Left colon (tissue), 2 donors: ENCODE measurements around the gene KCND3. TPM values are rescaled to one million over a fixed set of nuclear protein-coding genes. Genes with fewer than 3 reads are reported as not detected.

Experiments
- ATAC-seq: fragments of 200-7000 bp; cut with Tn5 transposase; one replicate; pipeline ENCODE4 v1.9.1; 2020; ENCODE audit warnings: mild to moderate bottlenecking, moderate library complexity
- DNase-seq, 2 donors: peaks; one replicate each; pipeline ENCODE4 v3.0.0-alpha.2; 2020
- intact Hi-C, 2 donors: fragments of 100-400 bp; cut with DNase I in 1 of 2; cut with micrococcal nuclease in 1 of 2; formaldehyde crosslinking; loops; one replicate each; pipeline versions ENCODE4 v1.11.2 to v1.14.0; 2022; cut with DNase I, micrococcal nuclease
- total RNA-seq, 2 donors: library from RNA; stranded (reverse); fragmentation: NEBNext Ultra II Directional; extraction: Animal tissue kit (Norgen Biotek cat#: 25700); gene quantifications; one replicate each; pipeline ENCODE4 v1.2.1, GENCODE V29; 2021
- donor health status: DM: no; HTN: no; CAD: no.
- donor health status: DM: yes; HTN: yes; CAD: no.

Gene KCND3
- total RNA-seq, 2 donors from 2014 or later = 1.0 to 3.0 TPM

- intact Hi-C loops = no loop called here
- no peak for DNase-seq
- no peak for ATAC-seq
Measured at GRCh38 chr1:111864862-111865261, 124.6 kb downstream of the KCND3 start.

- ATAC-seq (no peak), DNase-seq (no peak)
- intact Hi-C loops = no loop called here
Measured at GRCh38 chr1:111863401-111863800, 126.1 kb downstream of the KCND3 start.

DNA sequence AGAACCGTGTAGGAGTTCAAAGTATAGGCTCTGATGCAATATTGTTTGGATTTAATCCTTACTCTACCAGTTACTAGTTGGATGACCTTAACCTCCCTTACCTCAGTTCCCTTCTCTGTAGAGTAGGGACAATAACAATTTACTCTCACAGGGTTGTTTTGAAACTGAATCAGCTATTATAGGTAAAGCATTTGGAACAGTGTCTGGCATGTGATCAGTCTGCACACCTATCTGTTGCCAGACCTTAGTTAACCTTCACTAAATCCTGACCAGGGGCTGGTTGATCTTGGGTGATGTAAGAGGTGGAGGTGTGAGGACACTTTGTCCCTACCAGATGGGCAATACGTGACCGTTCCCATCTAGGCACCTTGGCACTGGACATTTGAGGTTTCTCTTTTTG, 126.9 kb downstream of the KCND3 start:
- DNase-seq (no peak), ATAC-seq (no peak)
- intact Hi-C loops = no loop called here

DNA sequence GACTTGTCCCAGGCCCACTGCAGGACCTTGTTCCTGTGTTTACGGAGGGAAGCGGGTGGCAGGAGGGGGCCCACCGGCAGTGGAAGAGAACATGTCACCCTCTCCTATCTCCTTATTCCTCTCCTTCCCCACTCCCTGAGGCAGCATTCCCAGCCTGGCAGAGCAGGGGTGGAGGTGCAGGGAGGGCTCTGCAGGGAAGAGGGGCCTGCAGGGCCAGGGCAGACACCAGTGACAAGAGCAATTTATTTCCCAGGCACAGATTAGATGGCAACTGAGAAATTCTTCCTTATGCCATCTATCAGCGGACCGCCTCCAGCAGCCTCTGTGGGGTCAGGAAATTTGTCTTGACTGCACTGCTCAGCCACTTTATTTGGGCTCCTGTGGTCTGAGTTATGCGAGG, 127.9 kb downstream of the KCND3 start:
- ATAC-seq (no peak), DNase-seq (no peak)
- intact Hi-C loops = no loop called here

- no peak for DNase-seq
- intact Hi-C loops = no loop called here
- ATAC-seq = no peak
Measured at GRCh38 chr1:111857194-111857651, 132.2 kb downstream of the KCND3 start.

DNA sequence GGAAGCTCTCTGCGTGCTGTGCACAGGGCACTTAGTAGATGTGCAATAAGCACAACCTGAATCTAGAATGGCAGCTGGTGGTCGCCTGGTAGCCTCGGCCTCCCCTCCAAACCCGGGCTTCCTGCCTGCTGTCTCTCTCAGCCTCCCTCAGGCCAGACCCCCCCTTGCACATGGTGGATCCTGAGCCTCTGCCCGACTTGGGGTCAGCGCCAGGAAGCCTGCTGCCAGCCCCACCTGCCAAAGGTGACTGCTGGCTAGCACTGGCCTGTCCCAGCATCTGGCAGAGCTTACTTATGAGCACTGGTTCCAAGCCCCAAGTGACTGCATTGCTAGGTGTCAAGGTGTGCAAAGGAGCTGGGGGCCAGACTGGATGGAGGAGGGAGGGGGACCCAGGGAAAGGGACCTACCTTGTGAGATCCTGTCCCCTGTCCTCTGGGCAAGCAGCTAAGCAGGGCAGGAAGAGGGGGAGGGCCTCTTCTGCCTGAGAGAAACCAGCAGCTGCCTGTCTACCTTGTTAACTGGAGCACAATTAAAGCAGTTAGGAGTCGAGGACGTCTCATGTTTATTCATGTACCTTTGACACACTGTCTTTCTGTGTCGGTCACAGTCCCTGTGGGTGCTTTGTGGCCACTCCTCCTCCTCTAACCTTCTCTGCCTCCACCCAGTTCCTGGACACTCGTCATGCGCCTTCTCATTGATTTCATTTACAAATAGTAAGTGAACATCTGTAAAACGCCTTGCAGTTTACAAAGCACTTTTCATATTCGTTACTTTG, 132.9 kb downstream of the KCND3 start:
- DNase-seq = no peak
- no peak for ATAC-seq
- intact Hi-C loops = no loop called here

- no peak for DNase-seq
- intact Hi-C loops = no loop called here
- no peak for ATAC-seq
Measured at GRCh38 chr1:111855260-111855659, 134.2 kb downstream of the KCND3 start.

DNA sequence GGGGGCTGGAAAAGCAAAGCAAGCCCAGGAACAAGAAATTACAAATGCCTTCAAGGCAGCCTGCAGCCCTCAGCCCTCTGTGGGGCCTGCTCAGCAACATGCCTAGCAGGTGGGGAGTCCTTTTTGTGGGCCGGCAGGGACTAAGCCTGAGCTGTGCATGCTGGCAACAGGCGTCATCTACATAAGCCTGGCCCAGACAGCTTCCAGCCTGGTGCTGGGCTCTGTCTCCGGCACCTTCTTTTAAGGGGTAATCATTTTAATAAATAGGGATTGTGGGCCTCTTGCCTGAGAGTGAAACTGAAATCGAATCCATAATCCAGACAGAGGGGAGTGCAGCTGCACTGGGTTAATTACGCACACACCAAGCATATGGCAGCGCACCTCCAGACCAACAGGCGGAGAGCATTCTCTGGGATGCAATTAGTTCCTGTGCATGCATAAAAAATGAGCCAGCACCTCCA, 137.2 kb downstream of the KCND3 start:
- intact Hi-C loops = no loop called here
- DNase-seq = no peak
- no peak for ATAC-seq

- DNase-seq (no peak), ATAC-seq (no peak)
- intact Hi-C loops = no loop called here
Measured at GRCh38 chr1:111851552-111851951, 137.9 kb downstream of the KCND3 start.

- no peak for ATAC-seq
- intact Hi-C loops = no loop called here
Measured at GRCh38 chr1:111850109-111850508, 139.4 kb downstream of the KCND3 start.

DNA sequence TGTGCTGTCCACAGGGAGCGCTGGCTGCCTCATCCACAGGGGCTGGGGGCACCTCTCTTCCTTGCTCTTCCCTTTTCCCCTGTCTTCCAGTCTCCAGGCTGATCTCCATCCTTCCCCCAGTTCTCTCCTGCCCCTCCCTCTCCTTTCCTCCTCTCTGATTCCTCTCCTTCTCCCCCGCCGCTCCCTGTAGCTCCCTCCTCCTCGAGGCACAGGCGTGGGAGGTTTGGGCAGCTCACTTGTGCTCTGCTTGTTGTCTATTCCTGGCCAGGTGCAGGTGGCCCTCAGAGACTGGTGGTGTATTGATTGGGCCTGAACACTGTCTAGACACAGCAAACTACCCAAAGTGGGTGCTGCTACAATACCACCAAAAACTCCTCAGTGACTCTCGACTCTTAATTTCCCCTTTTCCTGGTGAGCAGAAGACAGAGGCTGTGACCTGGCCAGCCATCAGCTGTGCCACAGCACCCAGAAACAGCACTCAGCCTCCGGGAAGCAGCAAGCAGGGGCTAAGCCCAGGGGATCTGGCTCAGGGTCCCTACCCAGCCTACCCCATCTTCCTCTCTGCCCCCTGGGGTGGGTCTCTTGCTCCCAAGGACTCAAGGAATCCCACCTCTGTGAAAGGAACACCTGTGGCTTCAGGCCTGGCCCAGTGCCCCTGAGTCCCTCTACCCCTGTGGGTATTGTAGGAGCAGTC, 140.5 kb downstream of the KCND3 start:
- intact Hi-C loops = no loop called here
- DNase-seq = no peak
- no peak for ATAC-seq

More at GRCh38 chr1:111850109-111850508, 139.4 kb downstream of the KCND3 start:
- DNase-seq = no peak

GRCh38 chr1:111847466-111847865, 142.0 kb downstream of the KCND3 start:
- DNase-seq = no peak
- intact Hi-C loops = no loop called here
- no peak for ATAC-seq

GRCh38 chr1:111846842-111847241, 142.6 kb downstream of the KCND3 start:
- ATAC-seq = no peak
- DNase-seq = no peak
- intact Hi-C loops = no loop called here

- ATAC-seq = no peak
- intact Hi-C loops = no loop called here
Measured at GRCh38 chr1:111843177-111843576, 146.3 kb downstream of the KCND3 start.

GRCh38 chr1:111842411-111842810, 147.1 kb downstream of the KCND3 start:
- ATAC-seq (no peak), DNase-seq (no peak)
- intact Hi-C loops = no loop called here

More at GRCh38 chr1:111843177-111843576, 146.3 kb downstream of the KCND3 start:
- no peak for DNase-seq

- intact Hi-C loops = no loop called here
- no peak for DNase-seq
- ATAC-seq = no peak
Measured at GRCh38 chr1:111841746-111842145, 147.7 kb downstream of the KCND3 start.

- intact Hi-C loops = no loop called here
- ATAC-seq (no peak), DNase-seq (no peak)
Measured at GRCh38 chr1:111841189-111841588, 148.3 kb downstream of the KCND3 start.

DNA sequence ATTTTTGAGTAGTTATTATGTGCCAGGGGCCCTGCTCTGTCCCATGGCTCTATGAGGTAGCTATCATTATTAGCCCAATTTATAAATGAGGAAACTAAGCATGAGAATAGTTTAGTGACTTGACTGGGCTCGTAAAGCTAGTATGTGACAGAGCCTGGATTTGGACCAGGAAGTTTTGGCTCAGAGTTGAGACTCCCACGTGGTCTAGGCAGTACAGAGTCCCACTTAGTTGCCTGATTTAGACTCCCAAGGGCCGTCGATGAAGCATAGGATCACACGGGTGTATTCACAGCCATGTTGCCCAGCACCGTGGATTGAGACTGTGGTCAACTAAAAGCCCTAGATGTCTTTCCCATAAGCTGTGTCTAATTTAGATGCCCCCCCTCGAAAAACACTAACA, 152.1 kb downstream of the KCND3 start:
- ATAC-seq (no peak), DNase-seq (no peak)
- intact Hi-C loops = no loop called here

DNA sequence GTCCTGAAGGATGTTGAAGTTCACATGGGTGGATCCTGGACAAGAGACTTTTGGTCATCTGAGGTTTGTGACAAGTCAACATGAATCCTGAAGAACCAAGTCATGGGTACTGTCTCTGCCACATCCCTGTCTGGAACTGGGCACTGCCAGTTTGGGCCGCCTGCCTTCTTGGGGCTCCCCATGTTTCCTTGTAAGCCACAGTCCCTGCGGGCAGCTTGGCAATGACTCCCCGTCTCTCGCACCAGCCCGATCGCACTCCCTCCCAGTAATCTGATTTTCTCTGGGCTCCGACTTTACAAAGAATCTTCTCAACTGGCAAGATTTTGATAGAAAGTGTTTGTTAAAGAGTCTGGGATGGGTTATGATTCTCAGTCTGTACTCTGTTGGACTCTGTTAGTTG, 153.4 kb downstream of the KCND3 start:
- ATAC-seq = no peak
- no peak for DNase-seq
- intact Hi-C loops = no loop called here

DNA sequence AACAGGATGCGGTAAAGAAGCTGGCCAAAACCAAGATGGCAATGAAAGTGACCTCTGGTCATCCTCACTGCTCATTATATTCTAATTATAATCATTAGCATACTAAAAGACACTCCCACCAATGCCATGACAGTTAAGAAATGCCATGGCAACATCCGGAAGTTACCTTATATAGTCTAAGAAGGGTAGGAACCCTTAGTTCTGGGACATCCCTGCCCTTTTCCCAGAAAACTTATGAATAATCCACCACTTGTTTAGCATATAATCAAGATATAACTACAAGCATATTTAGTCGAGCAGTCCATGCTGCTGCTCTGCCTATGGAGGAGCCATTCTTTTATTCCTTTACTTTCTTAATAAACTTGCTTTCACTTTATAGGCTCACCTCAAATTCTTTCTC, 154.0 kb downstream of the KCND3 start:
- no peak for ATAC-seq
- intact Hi-C loops = no loop called here
- no peak for DNase-seq
